HCT116 (cell line): ENCODE data around the gene CD160. TPM values are rescaled to one million over a fixed set of nuclear protein-coding genes. Genes with fewer than 3 reads are reported as not detected.
"Not testable (repeated sequence)": the region's sequence is repeated elsewhere in the genome, so short reads cannot be mapped to it uniquely, and the experiment has no call there.

Experiments used
- ATAC-seq: fragments of 200-7000 bp; cut with Tn5 transposase; 2 replicates; pipeline ENCODE4 v1.9.1; 2020; ENCODE audit warnings: mild to moderate bottlenecking, moderate library complexity
- Bru-seq: library from RNA; stranded (reverse); fragments of 400-500 nt; gene quantifications from one replicate; lab custom pipeline; 2021; lab: Mats Ljungman, UMichigan
- BruChase-seq, 2 experiments: library from RNA; stranded (reverse); fragments of 400-500 nt; gene quantifications; one replicate each; lab custom pipeline; 2021; lab: Mats Ljungman, UMichigan
- BruUV-seq: library from RNA; stranded (reverse); fragments of 400-500 nt; replicated peaks from 2 replicates; lab custom pipeline; 2021; lab: Mats Ljungman, UMichigan
- CTCF ChIA-PET: fragments of 300-600 bp; sonication (Branson Sonifier 250); formaldehyde crosslinking; loops from one replicate; lab custom pipeline; 2021; ENCODE audit warnings: antibody characterized with exemption; lab: Charles Lee
- POLR2A ChIA-PET: fragments of 300-600, 350-600 bp; sonication (Branson Sonifier 250); formaldehyde crosslinking; loops from one replicate; lab custom pipeline; 2021; ENCODE audit warnings: antibody characterized with exemption; lab: Charles Lee
- RAD21 ChIA-PET, 2 experiments: fragments of 300-600 bp; sonication (Branson Sonifier 250); formaldehyde crosslinking; loops; one replicate each; lab custom pipeline; 2023; ENCODE audit warnings: low total read pairs in 2 of 2; ENCODE audit not compliant: uncharacterized antibody in 2 of 2, unreplicated experiment in 2 of 2, low non-redundant PET in 1 of 2; lab: Charles Lee
- DNase-seq: peaks from one replicate; pipeline ENCODE4 v3.0.0-alpha.2; 2010; ENCODE audit warnings: low read depth, low spot score
- H2AFZ ChIP-seq: fragments of 200-600 bp; shearing (Covaris generic), sonication (generic); 2 replicates; pipeline ENCODE4 v1.6.1; 2017; ENCODE audit warnings: low read depth, mixed run types, mixed read lengths, antibody characterized with exemption, low read length; ENCODE audit not compliant: poor library complexity, severe bottlenecking
- H3K27ac ChIP-seq: 2 replicates; pipeline ENCODE4 v1.5.1; 2012; ENCODE audit warnings: low read depth, low read length
- H3K27me3 ChIP-seq: fragments of 200-600 bp; sonication (generic); 2 replicates; pipeline ENCODE4 v1.6.1; 2016; ENCODE audit warnings: mixed run types, low read length, mixed read lengths; ENCODE audit not compliant: insufficient read depth
- H3K36me3 ChIP-seq, 2 experiments: fragments of 200-500 bp in 1 of 2; fragments of 200-600 bp in 1 of 2; sonication (Bioruptor generic) in 1 of 2; sonication (generic) in 1 of 2; 2 replicates each; pipeline versions ENCODE4 v1.5.1 to v1.6.1; 2014 to 2016; ENCODE audit warnings: low read length in 2 of 2, inconsistent platforms in 1 of 2, mixed read lengths in 1 of 2, mixed run types in 1 of 2; ENCODE audit not compliant: insufficient read depth in 2 of 2, control insufficient read depth in 1 of 2
- H3K4me1 ChIP-seq, 2 experiments: fragments of 200-600 bp in 1 of 2; sonication (generic) in 1 of 2; 2 replicates each; pipeline versions ENCODE4 v1.5.1 to v1.6.1; 2012 to 2017; ENCODE audit warnings: low read length in 2 of 2, inconsistent platforms in 1 of 2, mild to moderate bottlenecking in 1 of 2, mixed read lengths in 1 of 2, mixed run types in 1 of 2, moderate library complexity in 1 of 2; ENCODE audit not compliant: insufficient read depth in 2 of 2, control insufficient read depth in 1 of 2
- H3K4me2 ChIP-seq: fragments of 200-600 bp; sonication (generic); 2 replicates; pipeline ENCODE4 v1.6.1; 2017; ENCODE audit warnings: mixed run types, low read length, mixed read lengths
- H3K4me3 ChIP-seq, 2 experiments: fragments of 200-600 bp in 1 of 2; sonication (generic) in 1 of 2; replicated peaks in 1 of 2; 2 replicates each; pipeline ENCODE4 v1.5.1; 2011 to 2016; ENCODE audit warnings: low read length in 2 of 2, control low read depth in 1 of 2, low read depth in 1 of 2, mild to moderate bottlenecking in 1 of 2, mixed read lengths in 1 of 2, mixed run types in 1 of 2
- H3K79me2 ChIP-seq: fragments of 200-600 bp; sonication (generic); 2 replicates; pipeline ENCODE4 v1.6.1; 2017; ENCODE audit warnings: mild to moderate bottlenecking, mixed run types, low read length, moderate library complexity, mixed read lengths; ENCODE audit not compliant: insufficient read depth
- H3K9ac ChIP-seq: fragments of 200-600 bp; sonication (generic); 2 replicates; pipeline ENCODE4 v1.6.1; 2016; ENCODE audit warnings: low read length, mixed read lengths
- H3K9me2 ChIP-seq: fragments of 200-600 bp; sonication (generic), shearing (Covaris generic); 2 replicates; pipeline ENCODE4 v1.6.1; 2017; ENCODE audit warnings: mixed run types, mild to moderate bottlenecking, moderate library complexity; ENCODE audit not compliant: insufficient read depth
- H3K9me3 ChIP-seq, 2 experiments: fragments of 200-500 bp in 1 of 2; fragments of 200-600 bp in 1 of 2; sonication (Bioruptor generic) in 1 of 2; sonication (generic) in 1 of 2; 2 replicates each; pipeline ENCODE4 v1.6.1; 2014 to 2017; ENCODE audit warnings: low read length in 2 of 2, mixed read lengths in 2 of 2, inconsistent platforms in 1 of 2, low read depth in 1 of 2, mild to moderate bottlenecking in 1 of 2, mixed run types in 1 of 2, moderate library complexity in 1 of 2; ENCODE audit not compliant: control insufficient read depth in 1 of 2, insufficient read depth in 1 of 2
- H4K20me1 ChIP-seq: fragments of 200-600 bp; sonication (generic), shearing (Covaris generic); 2 replicates; pipeline ENCODE4 v1.6.1; 2017; ENCODE audit warnings: mixed run types, mild to moderate bottlenecking, moderate library complexity; ENCODE audit not compliant: insufficient read depth
- ZNF274 ChIP-seq: fragments of 200-500 bp; sonication (Bioruptor generic); IDR thresholded peaks from 2 replicates; pipeline ENCODE4 v1.6.1; 2014; ENCODE audit warnings: mild to moderate bottlenecking, low read depth, low read length, inconsistent platforms
- intact Hi-C: fragments of 100-400 bp; cut with micrococcal nuclease; formaldehyde crosslinking; loops from 2 replicates; pipeline ENCODE4 v1.10.0; 2022
- long read RNA-seq: library from polyadenylated mRNA; unstranded; transcript quantifications from one replicate; pipeline ENCODE4 v2.0.0, GENCODE V29; 2021; ENCODE audit not compliant: unreplicated experiment
- polyA plus RNA-seq: library from polyadenylated mRNA; unstranded; fragments of >200 nt; gene quantifications from 2 replicates; pipeline ENCODE4 v1.2.1, GENCODE V29; 2012; ENCODE audit warnings: missing spikeins
- total RNA-seq: library from RNA; stranded (reverse); gene quantifications from one replicate; pipeline ENCODE4 v1.2.1, GENCODE V29; 2021; ENCODE audit not compliant: unreplicated experiment

CD160 gene
- total RNA-seq (not detected), Bru-seq, nascent RNA (percentile 15 among the genes with signal in this experiment), BruChase-seq, experiment 1, labeled RNA remaining after a 6-hour chase (percentile 20 among the genes with signal in this experiment), BruChase-seq, experiment 2, labeled RNA remaining after a 2-hour chase (percentile 21 among the genes with signal in this experiment)
- 0.05 and 0.34 TPM in 2 replicates for polyA plus RNA-seq
- long read RNA-seq: 0 reads

GRCh38 chr1:145719230-145720079 lies at the start of gene CD160:
Gene CD160 (plus strand): TSS chr1:145719499. CDS start chr1:145728328, 8,829 bp downstream.
- intact Hi-C loops: loop anchor here (10.0 kb wide), 1 partner anchor 125 kb away; no protein-coding TSS in a partner anchor
- no peaks in the 10 kb centered on the region for H3K79me2 ChIP-seq
- no peak for DNase-seq
- no peak for TF ChIP-seq ZNF274
- peak within 1 kb of the TSS; percentile 65 for H3K9ac ChIP-seq
- H3K27ac ChIP-seq: no peak within 1 kb of the TSS
- ChIA-PET CTCF (interaction anchor here (2.1 kb wide), 1 partner anchor 106 kb away, joined by 6 read pairs; no protein-coding TSS in a partner anchor), RAD21 (no interaction called here), POLR2A (no interaction called here)
- peak within 1 kb of the TSS; percentile 90 for H3K4me2 ChIP-seq
- BruUV-seq: no TSS peak
- no peaks in the 10 kb centered on the region for H3K9me3 ChIP-seq
- H2AFZ ChIP-seq: peak within 1 kb of the TSS; percentile 2
- no peaks in the 10 kb centered on the region for H3K36me3 ChIP-seq
- H3K9me2 ChIP-seq: no peaks in the 10 kb centered on the region
- H3K4me3 ChIP-seq: peak within 1 kb of the TSS in 1 of 2 experiments; percentile 55; a peak in 1 of 4 replicates
- H4K20me1 ChIP-seq: no peaks in the 10 kb centered on the region
- H3K27me3 ChIP-seq: no peaks in the 10 kb centered on the region
- ATAC-seq: no peak
- peaks cover 8 to 19% of the 10 kb centered on the region in 2 experiments for H3K4me1 ChIP-seq

- RAD21 ChIA-PET, H3K36me3 ChIP-seq, DNase-seq, H2AFZ ChIP-seq, POLR2A ChIA-PET, CTCF ChIA-PET, ATAC-seq, intact Hi-C loops, BruUV-seq, H3K9ac ChIP-seq, H3K9me2 ChIP-seq, H3K79me2 ChIP-seq, H3K4me2 ChIP-seq, H3K4me3 ChIP-seq, H3K27ac ChIP-seq, H4K20me1 ChIP-seq, H3K9me3 ChIP-seq, H3K27me3 ChIP-seq, H3K4me1 ChIP-seq: not testable (repeated sequence)
Observed at GRCh38 chr1:145670995-145671745, 48.1 kb upstream of the CD160 start.

GRCh38 chr1:145673217-145673616 lies 46.1 kb upstream of the CD160 start:
- H3K79me2 ChIP-seq, RAD21 ChIA-PET, H3K27me3 ChIP-seq, CTCF ChIA-PET, H3K4me2 ChIP-seq, ATAC-seq, H3K36me3 ChIP-seq, POLR2A ChIA-PET, H3K9me2 ChIP-seq, intact Hi-C loops, H3K4me3 ChIP-seq, H3K9me3 ChIP-seq, DNase-seq, BruUV-seq, H3K9ac ChIP-seq, H3K4me1 ChIP-seq, H2AFZ ChIP-seq, H3K27ac ChIP-seq, H4K20me1 ChIP-seq: not testable (repeated sequence)

DNA sequence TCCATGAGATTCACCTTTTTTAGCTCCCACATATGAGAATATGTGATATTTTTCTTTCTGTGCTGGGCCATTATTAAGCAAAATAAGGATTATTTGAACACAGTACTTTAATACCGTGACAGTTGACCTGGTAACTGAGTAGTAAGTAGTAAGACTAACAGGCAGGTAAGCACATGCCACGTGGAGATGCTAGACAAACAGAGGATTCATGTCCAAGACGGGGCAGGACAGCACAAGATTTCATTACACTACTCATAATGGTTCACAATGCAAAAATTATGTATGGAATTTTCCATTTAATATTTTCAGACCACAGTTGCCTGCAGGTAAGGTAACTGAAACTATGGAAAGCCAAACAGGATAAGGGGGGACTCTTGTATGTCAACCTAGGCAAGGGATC lies 34.4 kb upstream of the CD160 start:
- ATAC-seq, H2AFZ ChIP-seq, RAD21 ChIA-PET, H3K9ac ChIP-seq, H3K4me3 ChIP-seq, H3K9me2 ChIP-seq, CTCF ChIA-PET, H3K27me3 ChIP-seq, H3K4me1 ChIP-seq, H3K4me2 ChIP-seq, BruUV-seq, DNase-seq, intact Hi-C loops, H3K27ac ChIP-seq, POLR2A ChIA-PET, H4K20me1 ChIP-seq, H3K9me3 ChIP-seq, H3K79me2 ChIP-seq, H3K36me3 ChIP-seq: not testable (repeated sequence)
